Lower lobe of right lung (tissue), 2 donors: ENCODE measurements around the gene OXCT1. TPM values are rescaled to one million over a fixed set of nuclear protein-coding genes. Genes with fewer than 3 reads are reported as not detected.

Experiments
- ATAC-seq, 2 donors: fragments of 200-7000 bp; cut with Tn5 transposase; one replicate each; pipeline ENCODE4 v1.9.1; 2020 to 2022; ENCODE audit warnings: mild to moderate bottlenecking in 2 of 2, moderate library complexity in 2 of 2
- DNase-seq: peaks from one replicate; pipeline ENCODE4 v3.0.0-alpha.2; 2020
- H3K27ac ChIP-seq: fragments of 200-600 bp; one replicate; pipeline ENCODE4 v1.8.0; 2022
- H3K27me3 ChIP-seq: fragments of 200-600 bp; one replicate; pipeline ENCODE4 v1.8.0; 2022; ENCODE audit warnings: low read depth
- H3K36me3 ChIP-seq: fragments of 200-600 bp; one replicate; pipeline ENCODE4 v1.8.0; 2022; ENCODE audit warnings: mild to moderate bottlenecking
- H3K4me1 ChIP-seq: fragments of 200-600 bp; one replicate; pipeline ENCODE4 v1.8.0; 2022
- H3K4me3 ChIP-seq: fragments of 200-600 bp; one replicate; pipeline ENCODE4 v1.8.0; 2022; ENCODE audit warnings: mild to moderate bottlenecking
- H3K9me3 ChIP-seq: fragments of 200-600 bp; one replicate; pipeline ENCODE4 v1.8.0; 2022
- CTCF ChIP-seq: fragments of 200-600 bp; IDR thresholded peaks from one replicate; pipeline ENCODE4 v1.8.0; 2022; ENCODE audit warnings: antibody characterized with exemption, mild to moderate bottlenecking
- intact Hi-C: fragments of 100-400 bp; cut with DNase I; formaldehyde crosslinking; loops from one replicate; pipeline ENCODE4 v1.11.0; 2022
- total RNA-seq: library from RNA; stranded (reverse); fragmentation: NEBNext Ultra II Directional; extraction: Animal tissue kit (Norgen Biotek cat#: 25700); gene quantifications from one replicate; pipeline ENCODE4 v1.2.1, GENCODE V29; 2021
- donor health status: DM: no; HTN: yes; CAD: no; lungs with severe emphysema.

OXCT1 gene
- total RNA-seq, 1 donor from 2014 or later: 10.2 TPM

DNA sequence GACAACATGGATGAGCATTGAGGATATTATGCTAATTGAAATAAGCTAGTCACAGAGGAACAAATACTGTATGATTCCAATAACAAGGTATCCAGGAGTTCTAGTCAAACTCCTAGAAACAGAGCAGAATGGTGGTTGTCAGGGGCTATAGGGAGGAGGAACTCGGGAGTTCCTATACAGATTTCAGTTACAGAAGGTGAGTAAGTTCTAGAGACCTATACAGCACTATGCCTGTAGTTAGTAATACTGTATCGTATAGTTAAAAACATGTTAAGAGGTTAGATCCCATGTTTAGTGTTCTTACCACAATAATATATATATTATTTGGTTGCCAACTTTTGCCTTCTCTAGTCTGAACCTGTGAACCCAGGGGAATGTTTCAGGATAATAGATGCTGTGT, 7.9 kb upstream of the OXCT1 start:
- intact Hi-C loops: no loop called here
- H3K4me3 ChIP-seq: no peak overlapping the region
- H3K4me1 ChIP-seq: no peaks in the 10 kb centered on the region
- no peaks in the 10 kb centered on the region for H3K9me3 ChIP-seq
- H3K27ac ChIP-seq: no peak overlapping the region
- DNase-seq: no peak
- no peak for TF ChIP-seq CTCF
- H3K27me3 ChIP-seq: no peaks in the 10 kb centered on the region
- no peaks in the 10 kb centered on the region for H3K36me3 ChIP-seq
- no peak for ATAC-seq

GRCh38 chr5:41877408-41877807, 7.2 kb upstream of the OXCT1 start:
- TF ChIP-seq CTCF: no peak
- intact Hi-C loops: no loop called here
- Histone ChIP-seq H3K4me3 (no peak overlapping the region), H3K9me3 (no peaks in the 10 kb centered on the region), H3K27me3 (no peaks in the 10 kb centered on the region), H3K36me3 (no peaks in the 10 kb centered on the region), H3K27ac (no peak overlapping the region), H3K4me1 (no peaks in the 10 kb centered on the region)
- ATAC-seq: no peak
- DNase-seq: no peak

- intact Hi-C loops: no loop called here
Observed at GRCh38 chr5:41876678-41877077, 6.5 kb upstream of the OXCT1 start.

GRCh38 chr5:41875121-41875520, 4.9 kb upstream of the OXCT1 start:
- ATAC-seq (no peak), DNase-seq (no peak)
- Histone ChIP-seq H3K27me3 (no peaks in the 10 kb centered on the region), H3K4me3 (no peak overlapping the region), H3K9me3 (no peaks in the 10 kb centered on the region), H3K4me1 (peaks cover 7% of the 10 kb centered on the region), H3K36me3 (no peaks in the 10 kb centered on the region), H3K27ac (no peak overlapping the region)
- TF ChIP-seq CTCF: no peak
- intact Hi-C loops: no loop called here

More at GRCh38 chr5:41876678-41877077, 6.5 kb upstream of the OXCT1 start:
- Histone ChIP-seq H3K27ac (no peak overlapping the region), H3K27me3 (no peaks in the 10 kb centered on the region), H3K36me3 (no peaks in the 10 kb centered on the region), H3K4me3 (no peak overlapping the region), H3K9me3 (no peaks in the 10 kb centered on the region), H3K4me1 (no peaks in the 10 kb centered on the region)
- DNase-seq (no peak), ATAC-seq (no peak)
- TF ChIP-seq CTCF: no peak

GRCh38 chr5:41874512-41875060, 4.4 kb upstream of the OXCT1 start:
- no peaks in the 10 kb centered on the region for H3K36me3 ChIP-seq
- H3K27ac ChIP-seq: no peak overlapping the region
- no peak for ATAC-seq
- intact Hi-C loops: no loop called here
- TF ChIP-seq CTCF: no peak
- H3K27me3 ChIP-seq: no peaks in the 10 kb centered on the region
- no peak for DNase-seq
- H3K9me3 ChIP-seq: no peaks in the 10 kb centered on the region
- peaks cover 7% of the 10 kb centered on the region for H3K4me1 ChIP-seq
- no peak overlapping the region for H3K4me3 ChIP-seq

- no peak for ATAC-seq
- intact Hi-C loops: no loop called here
- Histone ChIP-seq H3K4me1 (peaks cover 15% of the 10 kb centered on the region), H3K36me3 (no peaks in the 10 kb centered on the region), H3K27ac (no peak overlapping the region), H3K4me3 (no peak overlapping the region), H3K27me3 (no peaks in the 10 kb centered on the region), H3K9me3 (no peaks in the 10 kb centered on the region)
- no peak for DNase-seq
- no peak for TF ChIP-seq CTCF
Observed at GRCh38 chr5:41871852-41872251, 1.6 kb upstream of the OXCT1 start.
